Hematopoietic multipotent progenitor cell treated with erythropoietin and hydrocortisone succinate and interleukin-3 and kit ligand, for 6 days (in vitro differentiated cells): Measurements from ENCODE around the gene ELP5.

Source experiments
- DNase-seq: peaks from one replicate; pipeline ENCODE4 v3.0.0-alpha.2; 2015

Gene ELP5

GRCh38 chr17:7289256-7290032, 37.4 kb downstream of the ELP5 start:
- DNase-seq: no peak

DNA sequence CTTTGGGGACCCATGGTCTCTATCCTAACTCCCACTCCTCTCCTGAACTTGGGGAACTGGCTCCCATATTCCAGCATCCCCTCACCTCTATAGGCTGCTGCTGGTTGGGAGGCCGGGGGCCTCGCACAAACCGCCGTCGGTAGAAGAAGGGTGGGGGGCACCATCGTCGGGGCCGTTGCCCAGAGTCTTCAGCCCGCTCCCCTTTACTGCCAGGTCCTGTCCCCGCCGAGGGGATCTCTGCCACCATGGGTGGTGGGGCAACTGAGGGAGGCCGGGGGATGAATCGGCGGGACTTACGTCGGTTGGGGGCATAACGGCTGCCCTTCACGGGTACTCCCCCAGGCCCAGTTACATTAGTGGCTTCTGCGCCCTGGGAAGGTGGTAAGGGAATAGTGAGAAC, 38.2 kb downstream of the ELP5 start:
- DNase-seq: no peak

GRCh38 chr17:7290685-7291084, 38.7 kb downstream of the ELP5 start:
- no peak for DNase-seq

- DNase-seq: no peak
Measured at GRCh38 chr17:7292194-7292593, 40.2 kb downstream of the ELP5 start.

- DNase-seq: no peak
Measured at GRCh38 chr17:7292729-7293128, 40.7 kb downstream of the ELP5 start.

DNA sequence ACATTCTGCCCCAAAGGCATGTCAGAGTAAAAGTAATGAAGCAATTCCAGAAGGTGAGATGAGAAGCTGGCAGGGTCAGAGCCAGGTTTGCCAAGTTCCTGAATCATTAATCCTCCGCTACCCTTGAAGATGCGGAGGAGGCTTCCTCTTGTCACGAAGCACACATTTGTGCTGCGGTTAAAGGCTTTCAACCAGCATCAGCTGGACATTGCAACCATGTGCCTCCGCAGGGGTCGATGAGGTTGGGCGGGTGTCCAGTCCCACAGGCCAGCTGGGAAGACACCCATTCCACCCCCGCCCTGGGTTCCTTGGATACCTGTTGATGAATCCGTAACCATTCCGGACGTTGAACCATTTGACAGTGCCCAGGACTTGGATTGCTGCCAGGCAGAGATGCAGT, 41.1 kb downstream of the ELP5 start:
- DNase-seq: no peak

- DNase-seq: peak; percentile 82
Measured at GRCh38 chr17:7293816-7294613, 42.0 kb downstream of the ELP5 start.

DNA sequence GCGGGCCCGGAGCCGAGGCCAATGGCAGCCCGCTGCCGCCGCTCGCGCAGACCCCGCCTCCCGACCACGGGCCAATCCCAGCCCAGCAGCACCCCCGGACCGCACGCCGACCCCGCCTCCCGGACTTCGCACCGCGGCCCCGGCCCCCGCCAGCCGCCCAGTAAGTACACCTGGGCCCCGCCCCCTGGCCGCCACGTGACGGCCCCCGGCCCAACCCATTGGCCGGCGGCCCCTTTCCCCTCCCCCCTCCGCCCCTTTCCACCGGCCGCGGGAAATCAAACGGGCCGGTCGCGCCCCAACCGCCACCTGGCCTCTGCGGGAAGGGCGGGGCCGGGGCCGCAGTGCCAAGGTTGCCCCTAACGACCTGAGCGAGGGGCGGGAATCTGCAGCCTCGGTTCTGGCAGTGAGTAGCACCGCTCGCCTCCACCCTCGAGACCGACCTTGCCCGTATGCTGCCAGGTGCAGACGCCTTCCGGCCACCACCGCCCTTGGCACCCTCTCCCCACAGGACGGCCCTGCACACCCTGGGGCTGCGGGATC, 42.7 kb downstream of the ELP5 start, which contains the start of gene YBX2:
Gene YBX2 (minus strand): TSS at position 26 of the 540 bp plus-strand sequence. CDS start 139 bp downstream, outside the sequence.
- peak; percentile 84 for DNase-seq

DNA sequence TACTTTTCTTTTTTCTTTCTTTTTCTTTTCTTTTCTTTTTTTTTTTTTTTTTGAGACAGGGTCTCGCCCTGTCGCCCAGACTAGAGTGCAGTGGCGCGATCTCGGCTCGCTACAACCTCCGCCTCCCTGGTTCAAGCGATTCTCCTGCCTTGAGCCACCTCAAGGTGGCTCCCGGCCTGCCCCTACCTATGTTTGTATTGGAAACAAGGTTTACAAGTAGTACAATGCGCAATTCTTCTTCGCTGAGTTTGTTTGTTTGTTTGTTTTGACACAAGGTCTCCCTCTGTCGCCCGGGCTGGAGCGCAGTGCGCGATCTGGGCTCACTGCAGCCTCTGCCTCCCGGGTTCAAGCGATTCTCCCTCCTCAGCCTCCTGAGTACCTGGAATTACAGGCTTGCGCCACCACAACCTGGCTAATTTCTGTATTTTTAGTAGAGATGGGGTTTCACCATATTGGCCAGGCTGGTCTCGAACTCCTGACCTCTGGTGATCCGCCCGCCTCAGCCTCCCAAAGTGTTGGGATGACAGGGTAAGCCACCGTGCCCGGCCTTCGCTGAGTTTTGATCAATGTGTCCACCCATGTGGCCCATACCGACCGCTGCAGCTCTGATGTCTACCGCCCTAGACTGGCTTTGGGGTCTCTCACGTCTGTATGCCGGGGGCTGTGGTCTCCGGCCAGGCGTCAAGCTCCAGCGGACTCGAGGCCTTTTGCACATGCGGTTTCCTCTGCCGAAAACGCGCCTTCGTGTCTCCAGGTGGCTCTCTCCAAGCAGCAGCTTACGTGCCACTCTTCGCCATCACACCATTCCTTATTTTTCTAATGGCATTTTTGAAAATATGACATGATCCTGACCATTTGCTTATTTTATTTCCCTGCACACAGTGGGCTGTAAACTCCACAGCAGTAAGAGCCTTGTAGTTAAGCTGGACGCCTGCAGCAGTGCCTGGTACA, 43.5 kb downstream of the ELP5 start:
- peak; percentile 49 for DNase-seq

- DNase-seq: peak; percentile 88
Measured at GRCh38 chr17:7296189-7296861, 44.3 kb downstream of the ELP5 start.

DNA sequence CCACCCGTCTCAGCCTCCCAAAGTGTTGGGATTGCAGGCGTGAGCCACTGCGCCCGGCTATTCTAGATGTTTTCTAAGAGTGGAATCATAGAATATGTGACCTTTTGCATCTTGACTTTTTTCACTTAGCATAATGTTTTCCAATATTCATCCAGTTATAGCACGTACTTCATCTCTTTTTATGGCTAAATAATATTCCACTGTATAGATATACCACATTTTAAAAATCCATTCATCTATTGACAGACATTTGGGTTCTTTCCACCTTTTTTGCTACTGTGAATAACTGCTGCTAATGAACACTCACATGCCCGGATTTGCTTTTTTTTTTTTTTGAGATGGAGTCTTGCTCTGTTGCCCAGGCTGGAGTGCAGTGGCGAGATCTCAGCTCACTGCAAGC, 52.2 kb downstream of the ELP5 start:
- DNase-seq: no peak

DNA sequence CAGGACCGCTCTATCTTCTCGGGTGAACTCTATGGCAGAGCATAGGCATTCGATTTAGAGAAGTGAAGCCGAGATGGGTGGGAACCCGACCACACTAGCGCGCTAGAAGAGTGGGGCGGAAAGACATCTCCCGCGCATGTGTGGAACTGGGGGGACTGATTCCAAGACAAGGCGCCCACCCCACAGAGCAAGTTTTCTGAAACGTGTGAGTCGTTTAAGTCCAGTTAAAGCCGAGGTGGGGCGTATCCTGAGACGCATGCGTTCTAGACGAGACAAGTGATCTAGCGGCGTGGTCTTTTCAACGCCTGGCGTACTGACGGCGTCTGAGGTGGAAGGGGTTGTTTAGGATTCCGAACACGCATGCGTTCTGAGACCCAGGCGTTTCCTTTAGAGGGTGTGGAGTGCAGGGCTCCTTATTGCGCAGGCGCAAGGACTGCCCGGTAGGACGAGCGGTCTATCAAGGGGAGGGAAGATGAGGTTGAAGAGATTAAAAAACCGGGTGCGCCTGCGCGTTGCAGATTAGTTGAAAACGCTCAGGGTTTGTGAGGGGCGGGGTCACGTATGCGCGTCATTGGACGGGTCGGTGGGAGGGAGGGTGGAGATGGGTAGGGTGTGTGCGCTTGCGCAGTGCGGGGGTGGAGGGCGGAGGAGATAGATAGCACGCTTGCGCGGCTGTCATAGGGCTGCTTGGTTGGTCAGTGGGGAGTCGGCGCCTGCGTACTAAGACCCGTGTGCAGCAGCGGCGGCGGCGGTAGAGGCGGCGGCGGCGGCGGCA, 55.1 kb downstream of the ELP5 start, which contains the start of gene EIF5A:
Gene EIF5A (plus strand): TSS at position 718 of the 775 bp plus-strand sequence. CDS start 2,008 bp downstream, outside the sequence.
- DNase-seq: peak; percentile 100

DNA sequence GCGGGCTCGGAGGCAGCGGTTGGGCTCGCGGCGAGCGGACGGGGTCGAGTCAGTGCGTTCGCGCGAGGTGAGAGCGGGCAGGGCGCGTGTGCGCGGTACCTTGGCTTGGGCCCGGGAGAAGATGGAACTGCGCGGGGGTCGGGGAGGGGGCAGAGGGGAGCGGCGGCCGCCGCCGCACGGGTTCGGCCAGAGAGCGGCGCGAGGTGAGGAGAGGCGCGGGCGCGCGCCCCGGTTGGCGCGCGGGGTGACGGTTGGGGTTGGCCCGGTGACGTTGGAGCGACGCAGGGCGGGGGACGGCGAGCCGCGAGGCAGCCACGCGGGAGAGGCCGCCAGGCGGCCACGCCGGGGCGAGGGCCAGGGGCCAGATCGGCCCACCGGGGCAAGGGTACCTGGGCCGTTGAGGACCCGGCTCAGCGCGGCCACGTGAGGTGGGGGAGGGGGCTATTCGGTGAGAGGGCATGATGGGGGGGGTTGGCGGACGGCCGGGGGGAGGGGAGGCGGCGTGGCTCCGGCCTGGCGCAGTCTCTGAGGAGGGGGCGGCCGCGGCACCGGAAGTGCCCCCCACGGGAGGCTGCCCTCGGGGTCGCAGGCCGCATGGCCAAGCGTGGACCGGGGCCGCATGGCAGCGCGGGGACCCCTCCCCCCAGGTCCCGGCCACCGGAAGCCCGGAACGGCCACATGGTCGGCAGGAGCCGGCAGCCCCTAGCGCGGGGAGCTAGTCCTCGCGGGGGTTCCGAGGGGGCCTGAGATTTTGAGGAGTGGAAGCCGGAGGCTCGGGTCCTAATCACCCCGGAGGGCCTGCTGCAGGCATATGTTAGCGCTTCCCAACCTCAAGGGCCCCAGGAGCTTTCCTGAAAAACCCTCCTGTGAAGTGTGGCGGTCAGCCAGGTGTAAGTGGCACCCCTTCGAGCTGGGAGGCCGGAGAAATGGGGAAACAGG, 55.9 kb downstream of the ELP5 start:
- peak; percentile 64 for DNase-seq

GRCh38 chr17:7308625-7309433, 56.8 kb downstream of the ELP5 start:
- peak; percentile 95 for DNase-seq
